H1 (cell line): ENCODE data around the gene DSTYK. TPM values are rescaled to one million over a fixed set of nuclear protein-coding genes. Genes with fewer than 3 reads are reported as not detected.

Source experiments
- ASH2L ChIP-seq: fragments of 200-600, 300-600 bp; sonication (generic); IDR thresholded peaks from one replicate; pipeline ENCODE4 v1.7.1; 2017; ENCODE audit warnings: low read length
- CHD7 ChIP-seq: fragments of 300-600 bp; sonication (generic); IDR thresholded peaks from 2 replicates; pipeline ENCODE4 v1.7.1; 2012; ENCODE audit warnings: low read length, moderate library complexity, mild to moderate bottlenecking, inconsistent platforms; ENCODE audit not compliant: insufficient replicate concordance
- CREB1 ChIP-seq: IDR thresholded peaks from 2 replicates; pipeline ENCODE4 v1.6.1; 2012; ENCODE audit warnings: inconsistent platforms
- CTBP2 ChIP-seq: IDR thresholded peaks from 2 replicates; pipeline ENCODE4 v1.7.0; 2011; ENCODE audit warnings: borderline replicate concordance, mild to moderate bottlenecking, moderate library complexity, mixed read lengths, low read length; ENCODE audit not compliant: insufficient read depth, insufficient read length
- EP300 ChIP-seq, 2 experiments: IDR thresholded peaks; 1 replicate in 1 of 2; 2 replicates in 1 of 2; pipeline ENCODE4 v1.6.1; 2011 to 2012; ENCODE audit warnings: low read depth in 2 of 2, low read length in 2 of 2, mild to moderate bottlenecking in 2 of 2, borderline replicate concordance in 1 of 2, inconsistent platforms in 1 of 2, moderate library complexity in 1 of 2
- PHF8 ChIP-seq: fragments of 200-600 bp; sonication (generic); conservative IDR thresholded peaks from 2 replicates; pipeline ENCODE4 v1.7.1; 2012; ENCODE audit warnings: low read depth, mild to moderate bottlenecking, inconsistent platforms, low read length, moderate library complexity
- POLR2A ChIP-seq, 2 experiments: IDR thresholded peaks; 1 replicate in 1 of 2; 2 replicates in 1 of 2; pipeline ENCODE4 v1.6.1; 2011; ENCODE audit warnings: low read depth in 2 of 2, low read length in 2 of 2, mild to moderate bottlenecking in 2 of 2; ENCODE audit errors: control extremely low read depth in 1 of 2
- RAD21 ChIP-seq, 2 experiments: IDR thresholded peaks in 1 of 2; conservative IDR thresholded peaks in 1 of 2; 2 replicates each; pipeline ENCODE4 v1.6.1; 2011; ENCODE audit warnings: low read depth in 2 of 2, low read length in 2 of 2, improper control_type of control experiment in 1 of 2, inconsistent platforms in 1 of 2, mild to moderate bottlenecking in 1 of 2, moderate library complexity in 1 of 2
- TAF7 ChIP-seq: optimal IDR thresholded peaks from 2 replicates; pipeline ENCODE3; 2011; ENCODE audit warnings: low read depth, mild to moderate bottlenecking, inconsistent platforms, low read length, moderate library complexity, borderline replicate concordance
- polyA plus RNA-seq, 7 experiments: library from polyadenylated mRNA; depleted of rRNA in 3 of 7; stranded (reverse) in 5 of 7; unstranded in 2 of 7; fragments of >200 nt in 5 of 7; fragments of 200-250 nt in 2 of 7; gene quantifications; 1 replicate in 5 of 7; 2 replicates in 1 of 7; 4 replicates in 1 of 7; pipeline versions ENCODE4 v1.2.1 to v1.2.3, GENCODE V29; 2011 to 2013; ENCODE audit warnings: missing spikeins in 2 of 7, mixed read lengths in 2 of 7
- total RNA-seq: library from RNA; stranded (reverse); fragmentation: NEBNext Ultra II Directional; extraction: Animal tissue kit (Norgen Biotek cat#: 25700); gene quantifications from 2 replicates; pipeline ENCODE4 v1.2.1, GENCODE V29; 2021

DSTYK gene
- total and polyA plus RNA-seq, 2 of the 8 experiments (the other 6 are each of a cell fraction or from before 2014, with no cell fraction given) = 2.7 to 8.5 TPM

DNA sequence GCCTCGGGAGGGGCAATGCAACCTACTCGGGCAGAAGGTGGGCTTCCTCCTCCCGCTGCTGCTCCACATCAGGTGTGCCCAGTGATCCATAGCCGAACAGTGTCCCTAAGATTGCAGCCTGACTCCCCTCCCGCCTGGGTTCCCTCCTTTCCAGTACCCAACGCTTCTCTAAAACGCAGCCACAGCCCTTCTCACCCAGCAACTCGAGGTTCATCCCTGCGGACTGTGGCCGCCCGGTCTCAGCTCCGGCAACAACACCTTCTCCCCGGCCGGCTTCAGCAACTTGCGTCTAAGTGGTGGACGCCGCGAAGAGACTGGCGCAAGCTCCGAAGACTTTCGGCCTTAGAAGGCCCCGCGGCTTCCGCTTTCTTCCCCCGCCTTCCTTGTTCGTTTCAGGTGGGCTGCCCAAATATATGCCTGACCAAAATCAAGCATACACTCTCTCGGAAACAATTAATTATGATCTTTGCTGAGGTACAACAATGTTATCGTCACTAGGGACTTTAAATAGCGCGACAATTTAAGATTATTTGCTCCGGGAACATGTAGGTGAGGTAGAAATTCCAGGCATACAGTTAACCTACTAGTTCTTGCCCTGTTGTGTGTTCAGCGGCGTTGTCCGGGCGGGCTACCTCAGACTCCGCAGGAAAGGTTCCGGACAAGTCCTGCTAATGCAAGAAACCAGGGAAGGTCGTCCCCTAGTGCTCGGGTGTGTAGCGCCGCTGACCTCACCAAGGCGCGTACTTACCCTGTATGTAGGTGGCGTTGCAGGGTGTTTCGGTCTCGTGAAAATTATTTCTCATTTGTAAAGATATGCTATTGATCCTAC is 89.6 kb downstream of the DSTYK start, which contains the start of gene RBBP5 (continued):
- peak in 1 of 2 experiments; percentile 91; a peak in 1 of 3 replicates for TF ChIP-seq EP300 (IDR thresholded peaks at IDR 0.05; ENCODE audit: borderline replicate concordance in 1 of 2, low read depth in 2 of 2, low read length in 2 of 2)
- peak; percentile 80 to 91 for TF ChIP-seq POLR2A (IDR thresholded peaks at IDR 0.05; ENCODE audit: control extremely low read depth in 1 of 2, low read depth in 2 of 2, low read length in 2 of 2)
- peak; percentile 89 for TF ChIP-seq CREB1
- peak; percentile 94 for TF ChIP-seq TAF7
- TF ChIP-seq ASH2L = peak; percentile 98
- peak; percentile 55 for TF ChIP-seq RAD21 (IDR thresholded peaks at IDR 0.05 in 1 of 2, conservative IDR thresholded peaks at IDR 0.05 in 1 of 2; ENCODE audit: low read depth in 2 of 2, low read length in 2 of 2)
- no peak for TF ChIP-seq CTBP2
- no peak for TF ChIP-seq CHD7
- peak; percentile 95 for TF ChIP-seq PHF8
